Activated gamma-delta T cell (primary cell): ENCODE results near the gene TRAPPC1.
A peak's percentile ranks its signal among the peaks of the same experiment; 100 is the strongest.

Source experiments
- DNase-seq: peaks from one replicate; lab custom pipeline; 2025; lab: John Stamatoyannopoulos, UW

The TRAPPC1 gene

GRCh38 chr17:7903154-7904103 lies 28.3 kb downstream of the TRAPPC1 start:
- no peak for DNase-seq

- no peak for DNase-seq
Measured at GRCh38 chr17:7897773-7898172, 34.0 kb downstream of the TRAPPC1 start.

GRCh38 chr17:7897090-7897489 lies 34.7 kb downstream of the TRAPPC1 start:
- no peak for DNase-seq

GRCh38 chr17:7894866-7895265 lies 36.9 kb downstream of the TRAPPC1 start:
- DNase-seq, result no peak

- DNase-seq, result no peak
Measured at GRCh38 chr17:7894226-7894625, 37.5 kb downstream of the TRAPPC1 start.

GRCh38 chr17:7893187-7893880 lies 38.4 kb downstream of the TRAPPC1 start:
- DNase-seq, result no peak

GRCh38 chr17:7889166-7889955 lies 42.4 kb downstream of the TRAPPC1 start:
- no peak for DNase-seq

- DNase-seq, result no peak
Measured at GRCh38 chr17:7888184-7888920, 43.4 kb downstream of the TRAPPC1 start, which contains the start of gene CHD3. CHD3 (plus strand) TSS chr17:7888789; CDS start chr17:7889001, 212 bp downstream.

- peak; percentile 51 for DNase-seq
Measured at GRCh38 chr17:7887482-7888183, 44.1 kb downstream of the TRAPPC1 start.

GRCh38 chr17:7887038-7887481 lies 44.7 kb downstream of the TRAPPC1 start:
- no peak for DNase-seq

- no peak for DNase-seq
Measured at GRCh38 chr17:7886227-7887037, 45.3 kb downstream of the TRAPPC1 start.

GRCh38 chr17:7885367-7886226 lies 46.1 kb downstream of the TRAPPC1 start:
- DNase-seq, result no peak

- DNase-seq, result peak; percentile 52
Measured at GRCh38 chr17:7884581-7885366, 47.0 kb downstream of the TRAPPC1 start.

- no peak for DNase-seq
Measured at GRCh38 chr17:7883781-7884386, 47.9 kb downstream of the TRAPPC1 start.

GRCh38 chr17:7882629-7883028 lies 49.1 kb downstream of the TRAPPC1 start:
- DNase-seq, result no peak

- DNase-seq, result no peak
Measured at GRCh38 chr17:7882068-7882467, 49.7 kb downstream of the TRAPPC1 start.

GRCh38 chr17:7881276-7882054 lies 50.3 kb downstream of the TRAPPC1 start:
- DNase-seq, result no peak
